ENCODE measurements around the gene ATP5F1D.

ATP5F1D gene

GRCh38 chr19:1266916-1267476 lies 25.4 kb downstream of the ATP5F1D start:
- Histone ChIP-seq H3K4me2 (ENCODE audit: low read length) (peak overlapping the region; percentile 97), H3K27me3 (ENCODE audit: low read depth, low read length) (peaks cover 15% of the 10 kb centered on the region), H2AFZ (ENCODE audit: low read depth, low read length) (0 out of 2 replicates have a peak overlapping the region, but pooled peaks have one; percentile 4), H3K27ac (ENCODE audit: low read length) (no peak overlapping the region), H3K4me1 (ENCODE audit: low read length) (peaks cover 52% of the 10 kb centered on the region), H3K4me3 (ENCODE audit: low read length) (peak overlapping the region; percentile 78), H4K20me1 (ENCODE audit: insufficient read depth, low read length) (peaks cover 16% of the 10 kb centered on the region), H3K36me3 (replicated peaks; ENCODE audit: low read depth, low read length) (peaks cover 23% of the 10 kb centered on the region), H3K9ac (ENCODE audit: low read length) (peak overlapping the region; percentile 57), H3K9me3 (ENCODE audit: insufficient read depth, low read length) (no peaks in the 10 kb centered on the region), H3K79me2 (ENCODE audit: low read length) (peaks cover 28% of the 10 kb centered on the region)
- TF ChIP-seq EZH2phosphoT487 (IDR thresholded peaks at IDR 0.05; ENCODE audit: low read depth) (no peak), CTCF (IDR thresholded peaks at IDR 0.05; ENCODE audit: low read depth, low read length) (peak; percentile 93)

GRCh38 chr19:1267477-1268225 lies 26.1 kb downstream of the ATP5F1D start:
- Histone ChIP-seq H3K9me3 (ENCODE audit: insufficient read depth, low read length) (no peaks in the 10 kb centered on the region), H3K27me3 (ENCODE audit: low read depth, low read length) (peaks cover 15% of the 10 kb centered on the region), H2AFZ (ENCODE audit: low read depth, low read length) (no peak overlapping the region), H3K4me2 (ENCODE audit: low read length) (peak overlapping the region; percentile 97), H3K4me3 (ENCODE audit: low read length) (peak overlapping the region; percentile 78), H4K20me1 (ENCODE audit: insufficient read depth, low read length) (peaks cover 16% of the 10 kb centered on the region), H3K27ac (ENCODE audit: low read length) (no peak overlapping the region), H3K4me1 (ENCODE audit: low read length) (peaks cover 45% of the 10 kb centered on the region), H3K9ac (ENCODE audit: low read length) (no peak overlapping the region), H3K79me2 (ENCODE audit: low read length) (peaks cover 35% of the 10 kb centered on the region), H3K36me3 (replicated peaks; ENCODE audit: low read depth, low read length) (peaks cover 30% of the 10 kb centered on the region)
- no peak for TF ChIP-seq CTCF (IDR thresholded peaks at IDR 0.05; ENCODE audit: low read depth, low read length)
- no peak for TF ChIP-seq EZH2phosphoT487 (IDR thresholded peaks at IDR 0.05; ENCODE audit: low read depth)

GRCh38 chr19:1268226-1269064 lies 26.9 kb downstream of the ATP5F1D start:
- Histone ChIP-seq H3K4me1 (ENCODE audit: low read length) (peaks cover 43% of the 10 kb centered on the region), H3K4me2 (ENCODE audit: low read length) (peak overlapping the region; percentile 66), H3K27ac (ENCODE audit: low read length) (no peak overlapping the region), H2AFZ (ENCODE audit: low read depth, low read length) (no peak overlapping the region), H3K4me3 (ENCODE audit: low read length) (peak overlapping the region; percentile 57), H3K79me2 (ENCODE audit: low read length) (peaks cover 41% of the 10 kb centered on the region), H3K9ac (ENCODE audit: low read length) (0 out of 2 replicates have a peak overlapping the region, but pooled peaks have one; percentile 22), H3K27me3 (ENCODE audit: low read depth, low read length) (peaks cover 15% of the 10 kb centered on the region), H3K9me3 (ENCODE audit: insufficient read depth, low read length) (no peaks in the 10 kb centered on the region), H4K20me1 (ENCODE audit: insufficient read depth, low read length) (peaks cover 16% of the 10 kb centered on the region), H3K36me3 (replicated peaks; ENCODE audit: low read depth, low read length) (peaks cover 38% of the 10 kb centered on the region)
- TF ChIP-seq CTCF (IDR thresholded peaks at IDR 0.05; ENCODE audit: low read depth, low read length) (no peak), EZH2phosphoT487 (IDR thresholded peaks at IDR 0.05; ENCODE audit: low read depth) (no peak)

GRCh38 chr19:1269065-1269477 lies 27.5 kb downstream of the ATP5F1D start, which contains the start of gene CIRBP:
Gene CIRBP (plus strand): TSS chr19:1269332. CDS start chr19:1270934, 1,602 bp downstream.
- H3K79me2 ChIP-seq (ENCODE audit: low read length) = peaks cover 45% of the 10 kb centered on the region
- peak within 1 kb of the TSS; percentile 81 for H3K4me3 ChIP-seq (ENCODE audit: low read length)
- no peak for TF ChIP-seq CTCF (IDR thresholded peaks at IDR 0.05; ENCODE audit: low read depth, low read length)
- TF ChIP-seq EZH2phosphoT487 (IDR thresholded peaks at IDR 0.05; ENCODE audit: low read depth) = no peak
- H2AFZ ChIP-seq (ENCODE audit: low read depth, low read length) = no peak within 1 kb of the TSS
- H3K9me3 ChIP-seq (ENCODE audit: insufficient read depth, low read length) = no peaks in the 10 kb centered on the region
- peak within 1 kb of the TSS; percentile 98 for H3K4me2 ChIP-seq (ENCODE audit: low read length)
- peaks cover 16% of the 10 kb centered on the region for H4K20me1 ChIP-seq (ENCODE audit: insufficient read depth, low read length)
- peak within 1 kb of the TSS; percentile 86 for H3K9ac ChIP-seq (ENCODE audit: low read length)
- peaks cover 44% of the 10 kb centered on the region for H3K36me3 ChIP-seq (replicated peaks; ENCODE audit: low read depth, low read length)
- peak within 1 kb of the TSS; percentile 69 for H3K27ac ChIP-seq (ENCODE audit: low read length)
- peaks cover 15% of the 10 kb centered on the region for H3K27me3 ChIP-seq (ENCODE audit: low read depth, low read length)
- H3K4me1 ChIP-seq (ENCODE audit: low read length) = peaks cover 43% of the 10 kb centered on the region
